SK-N-SH (cell line): Measurements from ENCODE around the gene CHDH.

Experiments
- JUND ChIP-seq: IDR thresholded peaks from 2 replicates; pipeline ENCODE4 v1.4.0; 2012
- POLR2AphosphoS5 ChIP-seq: IDR thresholded peaks from 2 replicates; pipeline ENCODE4 v1.6.1; 2012; ENCODE audit warnings: low read depth, low read length
- RCOR1 ChIP-seq: fragments of 150-350 bp; IDR thresholded peaks from 2 replicates; pipeline ENCODE4 v1.6.1; 2017; ENCODE audit warnings: antibody characterized with exemption, low read length
- SMC3 ChIP-seq: IDR thresholded peaks from 2 replicates; pipeline ENCODE4 v1.6.1; 2012; ENCODE audit warnings: low read depth, low read length, improper control_type of control experiment
- TAF1 ChIP-seq: IDR thresholded peaks from 2 replicates; pipeline ENCODE4 v1.6.1; 2012; ENCODE audit warnings: low read depth, mild to moderate bottlenecking, low read length, moderate library complexity, borderline replicate concordance
- TF ChIP-seq, protein P1 (sequence below): fragments of 200-600 bp; sonication (generic); IDR thresholded peaks from 2 replicates; pipeline ENCODE4 v1.6.1; 2017; ENCODE audit warnings: antibody characterized with exemption, mild to moderate bottlenecking, moderate library complexity
- TF ChIP-seq, protein P2 (sequence below): IDR thresholded peaks from 2 replicates; pipeline ENCODE4 v1.6.1; 2012; ENCODE audit warnings: mild to moderate bottlenecking, low read depth, low read length, moderate library complexity
- TF ChIP-seq, protein P3 (sequence below): IDR thresholded peaks from 2 replicates; pipeline ENCODE4 v1.4.0; 2012; ENCODE audit warnings: low read depth

DNA sequence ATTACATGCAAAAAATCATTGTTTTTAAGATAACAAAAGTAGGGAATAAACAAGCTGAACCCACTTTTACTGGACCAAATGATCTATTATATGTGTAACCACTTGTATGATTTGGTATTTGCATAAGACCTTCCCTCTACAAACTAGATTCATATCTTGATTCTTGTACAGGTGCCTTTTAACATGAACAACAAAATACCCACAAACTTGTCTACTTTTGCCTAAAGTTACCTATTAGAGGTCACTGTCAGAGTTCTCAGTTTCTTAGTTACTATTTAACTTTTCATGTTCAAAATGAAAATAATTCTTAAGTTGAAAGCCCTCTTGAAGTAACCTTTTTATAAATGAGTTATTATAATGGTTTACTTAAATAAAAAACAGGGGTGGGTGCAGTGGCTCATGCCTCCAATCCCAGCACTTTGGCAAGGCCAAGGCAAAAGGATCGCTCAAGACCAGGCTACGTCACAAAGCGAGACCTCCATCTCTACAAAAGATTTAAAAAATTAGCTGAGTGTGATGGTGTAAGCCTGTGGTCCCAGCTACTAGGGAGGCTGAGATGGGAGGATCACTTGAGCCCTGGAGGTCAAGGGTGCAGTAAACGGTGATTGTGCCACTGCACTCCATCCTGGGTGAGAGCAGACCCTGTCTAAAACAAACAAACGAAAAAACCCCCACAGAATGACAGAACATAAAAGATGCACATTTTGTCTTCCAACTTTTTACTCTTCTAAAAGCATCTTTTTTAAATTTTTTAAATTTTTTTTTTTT, 19.7 kb upstream of the CHDH start:
- TF ChIP-seq POLR2AphosphoS5: no peak
- TF ChIP-seq SMC3: no peak
- TF ChIP-seq TAF1: no peak
- TF ChIP-seq, protein P1, sequence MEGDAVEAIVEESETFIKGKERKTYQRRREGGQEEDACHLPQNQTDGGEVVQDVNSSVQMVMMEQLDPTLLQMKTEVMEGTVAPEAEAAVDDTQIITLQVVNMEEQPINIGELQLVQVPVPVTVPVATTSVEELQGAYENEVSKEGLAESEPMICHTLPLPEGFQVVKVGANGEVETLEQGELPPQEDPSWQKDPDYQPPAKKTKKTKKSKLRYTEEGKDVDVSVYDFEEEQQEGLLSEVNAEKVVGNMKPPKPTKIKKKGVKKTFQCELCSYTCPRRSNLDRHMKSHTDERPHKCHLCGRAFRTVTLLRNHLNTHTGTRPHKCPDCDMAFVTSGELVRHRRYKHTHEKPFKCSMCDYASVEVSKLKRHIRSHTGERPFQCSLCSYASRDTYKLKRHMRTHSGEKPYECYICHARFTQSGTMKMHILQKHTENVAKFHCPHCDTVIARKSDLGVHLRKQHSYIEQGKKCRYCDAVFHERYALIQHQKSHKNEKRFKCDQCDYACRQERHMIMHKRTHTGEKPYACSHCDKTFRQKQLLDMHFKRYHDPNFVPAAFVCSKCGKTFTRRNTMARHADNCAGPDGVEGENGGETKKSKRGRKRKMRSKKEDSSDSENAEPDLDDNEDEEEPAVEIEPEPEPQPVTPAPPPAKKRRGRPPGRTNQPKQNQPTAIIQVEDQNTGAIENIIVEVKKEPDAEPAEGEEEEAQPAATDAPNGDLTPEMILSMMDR: no peak
- no peak for TF ChIP-seq JUND
- TF ChIP-seq RCOR1: no peak
- TF ChIP-seq, protein P2, sequence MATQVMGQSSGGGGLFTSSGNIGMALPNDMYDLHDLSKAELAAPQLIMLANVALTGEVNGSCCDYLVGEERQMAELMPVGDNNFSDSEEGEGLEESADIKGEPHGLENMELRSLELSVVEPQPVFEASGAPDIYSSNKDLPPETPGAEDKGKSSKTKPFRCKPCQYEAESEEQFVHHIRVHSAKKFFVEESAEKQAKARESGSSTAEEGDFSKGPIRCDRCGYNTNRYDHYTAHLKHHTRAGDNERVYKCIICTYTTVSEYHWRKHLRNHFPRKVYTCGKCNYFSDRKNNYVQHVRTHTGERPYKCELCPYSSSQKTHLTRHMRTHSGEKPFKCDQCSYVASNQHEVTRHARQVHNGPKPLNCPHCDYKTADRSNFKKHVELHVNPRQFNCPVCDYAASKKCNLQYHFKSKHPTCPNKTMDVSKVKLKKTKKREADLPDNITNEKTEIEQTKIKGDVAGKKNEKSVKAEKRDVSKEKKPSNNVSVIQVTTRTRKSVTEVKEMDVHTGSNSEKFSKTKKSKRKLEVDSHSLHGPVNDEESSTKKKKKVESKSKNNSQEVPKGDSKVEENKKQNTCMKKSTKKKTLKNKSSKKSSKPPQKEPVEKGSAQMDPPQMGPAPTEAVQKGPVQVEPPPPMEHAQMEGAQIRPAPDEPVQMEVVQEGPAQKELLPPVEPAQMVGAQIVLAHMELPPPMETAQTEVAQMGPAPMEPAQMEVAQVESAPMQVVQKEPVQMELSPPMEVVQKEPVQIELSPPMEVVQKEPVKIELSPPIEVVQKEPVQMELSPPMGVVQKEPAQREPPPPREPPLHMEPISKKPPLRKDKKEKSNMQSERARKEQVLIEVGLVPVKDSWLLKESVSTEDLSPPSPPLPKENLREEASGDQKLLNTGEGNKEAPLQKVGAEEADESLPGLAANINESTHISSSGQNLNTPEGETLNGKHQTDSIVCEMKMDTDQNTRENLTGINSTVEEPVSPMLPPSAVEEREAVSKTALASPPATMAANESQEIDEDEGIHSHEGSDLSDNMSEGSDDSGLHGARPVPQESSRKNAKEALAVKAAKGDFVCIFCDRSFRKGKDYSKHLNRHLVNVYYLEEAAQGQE: no peak
- TF ChIP-seq, protein P3, sequence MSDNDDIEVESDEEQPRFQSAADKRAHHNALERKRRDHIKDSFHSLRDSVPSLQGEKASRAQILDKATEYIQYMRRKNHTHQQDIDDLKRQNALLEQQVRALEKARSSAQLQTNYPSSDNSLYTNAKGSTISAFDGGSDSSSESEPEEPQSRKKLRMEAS: no peak
